ENCODE data around the gene TSPAN32. TPM values are rescaled to one million over a fixed set of nuclear protein-coding genes. Genes with fewer than 3 reads are reported as not detected.

Gene TSPAN32
- total and polyA plus RNA-seq, 10 of the 15 experiments (the other 5 are each of a cell fraction or from before 2014, with no cell fraction given), result 0.08 TPM; not detected in 9

GRCh38 chr11:2300290-2300935, 1.4 kb upstream of the TSPAN32 start:
- no peaks in the 10 kb centered on the region for H3K9me3 ChIP-seq (replicated peaks; ENCODE audit: control insufficient read depth, insufficient read depth, low read length)
- TF ChIP-seq ZNF207 (IDR thresholded peaks at IDR 0.05; ENCODE audit: borderline replicate concordance) (no peak), SPI1 (IDR thresholded peaks at IDR 0.05; ENCODE audit: borderline replicate concordance, insufficient read depth, low read depth, low read length) (peak; percentile 30; the same call in 1 of the 2 replicates)
- DNase-seq (ENCODE audit: low read depth, low spot score) (no peak), ATAC-seq (no peak), FAIRE-seq (no peak)
- no peak overlapping the region for H2AFZ ChIP-seq (ENCODE audit: control insufficient read depth, low read depth, low read length)
- ChIA-PET POLR2A (no interaction called here), SMC1A (ENCODE audit: uncharacterized antibody, unreplicated experiment) (interaction anchor here (0.9 kb wide), 1 partner anchor 117 kb away, joined by 3 read pairs; no protein-coding TSS in a partner anchor), CTCF (interaction anchor here (11.0 kb wide), 1 partner anchor 120 kb away, joined by 271 read pairs; no protein-coding TSS in a partner anchor), RAD21 (ENCODE audit: unreplicated experiment) (interaction anchor here (7.3 kb wide), 1 partner anchor 120 kb away, joined by 187 read pairs; no protein-coding TSS in a partner anchor)
- H4K20me1 ChIP-seq (ENCODE audit: control insufficient read depth, insufficient read depth), result no peaks in the 10 kb centered on the region
- no peak overlapping the region for H3K27ac ChIP-seq (ENCODE audit: control insufficient read depth, insufficient read depth)
- H3K79me2 ChIP-seq (ENCODE audit: control insufficient read depth, insufficient read depth, low read length), result no peaks in the 10 kb centered on the region
- no peak overlapping the region for H3K4me2 ChIP-seq (ENCODE audit: control insufficient read depth, insufficient read depth)
- no peak overlapping the region for H3K9ac ChIP-seq (ENCODE audit: control insufficient read depth, insufficient read depth, low read length)
- H3K36me3 ChIP-seq (ENCODE audit: control insufficient read depth in 2 of 2, insufficient read depth in 2 of 2, low read length in 1 of 2), result no peaks in the 10 kb centered on the region
- no peaks in the 10 kb centered on the region; a peak in 2 of 4 replicates for H3K27me3 ChIP-seq (replicated peaks in 1 of 2; ENCODE audit: control insufficient read depth in 2 of 2, insufficient read depth in 2 of 2, low read length in 1 of 2)
- intact Hi-C loops (cut with micrococcal nuclease; ENCODE audit: unreplicated experiment) (no loop called here), in situ Hi-C loops (cut with MboI) (no loop called here)
- H3K4me3 ChIP-seq, result no peak overlapping the region
- no peaks in the 10 kb centered on the region for H3K4me1 ChIP-seq (ENCODE audit: control insufficient read depth, insufficient read depth, low read length)
- BruUV-seq (replicated peaks), result no TSS peak
- 7% methylated on average over 12 of the region's 19 CpGs for WGBS (ENCODE audit: insufficient coverage, insufficient replicate concordance, low lambda C conversion rate, missing lambda C conversion rate)

GRCh38 chr11:2300936-2301630, 730 bp upstream of the TSPAN32 start:
- DNase-seq (ENCODE audit: low read depth, low spot score) (no peak), FAIRE-seq (no peak), ATAC-seq (no peak)
- intact Hi-C loops (cut with micrococcal nuclease; ENCODE audit: unreplicated experiment), result no loop called here
- Histone ChIP-seq H3K27me3 (replicated peaks in 1 of 2; ENCODE audit: control insufficient read depth in 2 of 2, insufficient read depth in 2 of 2, low read length in 1 of 2) (no peaks in the 10 kb centered on the region; a peak in 1 of 4 replicates), H3K4me3 (no peak overlapping the region), H3K27ac (ENCODE audit: control insufficient read depth, insufficient read depth) (no peak overlapping the region), H4K20me1 (ENCODE audit: control insufficient read depth, insufficient read depth) (no peaks in the 10 kb centered on the region), H2AFZ (ENCODE audit: control insufficient read depth, low read depth, low read length) (no peak overlapping the region), H3K9me3 (replicated peaks; ENCODE audit: control insufficient read depth, insufficient read depth, low read length) (no peaks in the 10 kb centered on the region), H3K9ac (ENCODE audit: control insufficient read depth, insufficient read depth, low read length) (no peak overlapping the region), H3K36me3 (ENCODE audit: control insufficient read depth in 2 of 2, insufficient read depth in 2 of 2, low read length in 1 of 2) (no peaks in the 10 kb centered on the region), H3K4me2 (ENCODE audit: control insufficient read depth, insufficient read depth) (no peak overlapping the region), H3K79me2 (ENCODE audit: control insufficient read depth, insufficient read depth, low read length) (no peaks in the 10 kb centered on the region), H3K4me1 (ENCODE audit: control insufficient read depth, insufficient read depth, low read length) (no peaks in the 10 kb centered on the region)
- ChIA-PET POLR2A (no interaction called here), RAD21 (ENCODE audit: unreplicated experiment) (interaction anchor here (7.3 kb wide), 1 partner anchor 119 kb away, joined by 187 read pairs; no protein-coding TSS in a partner anchor), SMC1A (ENCODE audit: uncharacterized antibody, unreplicated experiment) (interaction anchor here (0.9 kb wide), 1 partner anchor 116 kb away, joined by 3 read pairs; no protein-coding TSS in a partner anchor), CTCF (interaction anchor here (1.0 to 11.0 kb wide), 2 partner anchors 119 to 230 kb away, joined by 3 to 271 read pairs; no protein-coding TSS in a partner anchor)
- under 1% methylated on average over 23 of the region's 24 CpGs for WGBS (ENCODE audit: insufficient coverage, insufficient replicate concordance, low lambda C conversion rate, missing lambda C conversion rate)
- in situ Hi-C loops (cut with MboI), result no loop called here
- no TSS peak for BruUV-seq (replicated peaks)
- TF ChIP-seq JUND (IDR thresholded peaks at IDR 0.05; ENCODE audit: low read depth, low read length), result no peak
- TF ChIP-seq ATF7 (IDR thresholded peaks at IDR 0.05; ENCODE audit: low read depth), result no peak
- no peak for TF ChIP-seq CREB1 (IDR thresholded peaks at IDR 0.05; ENCODE audit: low read depth)
- TF ChIP-seq E2F8 (IDR thresholded peaks at IDR 0.05; ENCODE audit: low read depth, partially characterized antibody), result no peak
- no peak for TF ChIP-seq DPF2 (IDR thresholded peaks at IDR 0.05)
- no peak for TF ChIP-seq TBL1XR1 (IDR thresholded peaks at IDR 0.05; ENCODE audit: low read depth, low read length)
- no peak for TF ChIP-seq POLR2AphosphoS5 (IDR thresholded peaks at IDR 0.05; ENCODE audit: low read length)
- no peak for TF ChIP-seq HDGF (IDR thresholded peaks at IDR 0.05)
- TF ChIP-seq HDAC2 (IDR thresholded peaks at IDR 0.05), result no peak
- no peak for TF ChIP-seq PKNOX1 (IDR thresholded peaks at IDR 0.05)
- no peak for TF ChIP-seq SIX5 (IDR thresholded peaks at IDR 0.05; ENCODE audit: low read depth, low read length, severe bottlenecking)

Data from GM12878 (cell line).